ENCODE data around the gene HDAC4.
A peak's percentile ranks its signal among the peaks of the same experiment; 100 is the strongest.

HDAC4 gene

GRCh38 chr2:239053801-239054503, 346.9 kb downstream of the HDAC4 start:
- H3K4me3 ChIP-seq (ENCODE audit: low read length): no peak overlapping the region
- TF ChIP-seq CTCF (conservative IDR thresholded peaks at IDR 0.05; ENCODE audit: low read length): no peak
- DNase-seq (ENCODE audit: low read depth): no peak

DNA sequence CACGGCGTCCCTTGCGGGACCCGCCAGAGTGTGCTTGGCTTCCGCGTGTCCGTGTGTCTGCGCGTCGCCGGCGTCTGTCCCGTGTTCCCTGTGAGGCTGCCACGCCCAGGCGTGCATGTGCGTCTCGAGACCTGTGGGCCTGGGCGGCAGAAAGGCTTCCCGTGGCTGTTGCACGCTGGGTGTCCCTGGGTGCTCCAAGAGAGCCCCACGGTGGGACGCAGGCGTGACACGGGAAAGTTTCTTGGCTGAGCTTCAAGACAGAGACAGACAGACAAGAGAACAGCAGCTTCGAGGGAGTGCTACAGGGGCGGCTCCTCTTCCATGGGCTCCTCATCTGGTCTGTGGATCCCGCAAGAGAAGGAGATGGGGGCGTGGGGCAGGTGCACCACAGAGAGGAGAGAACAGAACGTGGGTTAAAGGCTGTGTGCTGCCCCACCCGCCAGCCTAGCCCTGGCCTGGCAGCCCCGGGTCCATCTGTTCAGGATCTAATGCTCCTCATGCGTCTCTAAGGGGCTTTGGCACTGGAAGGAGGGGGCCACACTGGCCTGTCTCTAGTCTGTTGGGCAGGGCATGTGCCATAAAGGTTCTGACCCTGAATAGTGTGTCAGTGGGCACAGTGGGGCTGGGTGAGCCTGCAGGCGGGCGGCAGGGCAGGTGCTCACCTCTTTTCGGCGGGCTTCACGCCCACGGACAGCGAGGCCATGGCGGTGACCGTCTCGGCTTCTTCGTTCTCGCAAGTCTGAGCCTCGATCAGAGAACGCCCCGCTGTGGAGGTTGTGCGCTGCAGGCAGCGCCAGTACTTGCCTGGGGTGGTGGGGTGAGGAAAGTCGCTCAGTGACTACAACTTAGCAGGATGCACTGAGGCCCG, 347.8 kb downstream of the HDAC4 start:
- no peak for DNase-seq (ENCODE audit: low read depth)
- TF ChIP-seq CTCF (conservative IDR thresholded peaks at IDR 0.05; ENCODE audit: low read length): no peak
- no peak overlapping the region for H3K4me3 ChIP-seq (ENCODE audit: low read length)

GRCh38 chr2:239051891-239052445, 348.9 kb downstream of the HDAC4 start:
- no peak overlapping the region for H3K4me3 ChIP-seq (ENCODE audit: low read length)
- DNase-seq (ENCODE audit: low read depth): no peak
- no peak for TF ChIP-seq CTCF (conservative IDR thresholded peaks at IDR 0.05; ENCODE audit: low read length)

GRCh38 chr2:239050252-239050649, 350.6 kb downstream of the HDAC4 start:
- no peak for TF ChIP-seq CTCF (conservative IDR thresholded peaks at IDR 0.05; ENCODE audit: low read length)
- DNase-seq (ENCODE audit: low read depth): no peak
- H3K4me3 ChIP-seq (ENCODE audit: low read length): no peak overlapping the region

GRCh38 chr2:239049421-239050251, 351.2 kb downstream of the HDAC4 start:
- TF ChIP-seq CTCF (conservative IDR thresholded peaks at IDR 0.05; ENCODE audit: low read length): no peak
- peak; percentile 28 for DNase-seq (ENCODE audit: low read depth)
- H3K4me3 ChIP-seq (ENCODE audit: low read length): no peak overlapping the region

GRCh38 chr2:239048736-239049135, 352.1 kb downstream of the HDAC4 start:
- DNase-seq (ENCODE audit: low read depth): no peak
- TF ChIP-seq CTCF (conservative IDR thresholded peaks at IDR 0.05; ENCODE audit: low read length): no peak

More at GRCh38 chr2:239048736-239049135, 352.1 kb downstream of the HDAC4 start:
- H3K4me3 ChIP-seq (ENCODE audit: low read length): no peak overlapping the region
